Neural progenitor cell (in vitro differentiated cells): ENCODE measurements around the gene HSPB8. TPM values are rescaled to one million over a fixed set of nuclear protein-coding genes. Genes with fewer than 3 reads are reported as not detected.

Experiments
- DNase-seq: peaks from one replicate; pipeline ENCODE4 v3.0.0-alpha.2; 2016; ENCODE audit warnings: low spot score
- H2AFZ ChIP-seq: fragments of 200-600 bp; sonication (generic); replicated peaks from 2 replicates; pipeline ENCODE4 v1.6.1; 2016; ENCODE audit warnings: antibody characterized with exemption
- H3F3A ChIP-seq: fragments of 200-600 bp; sonication (generic); 2 replicates; pipeline ENCODE4 v1.6.1; 2016; ENCODE audit warnings: antibody characterized with exemption, low read depth
- H3K27ac ChIP-seq: fragments of 200-600 bp; sonication (generic); 2 replicates; pipeline ENCODE4 v1.5.1; 2016; ENCODE audit warnings: mild to moderate bottlenecking
- H3K27me3 ChIP-seq: fragments of 200-600 bp; sonication (generic); 2 replicates; pipeline ENCODE4 v1.6.1; 2016; ENCODE audit warnings: mild to moderate bottlenecking, moderate library complexity
- H3K36me3 ChIP-seq: fragments of 200-600 bp; sonication (generic); 2 replicates; pipeline ENCODE4 v1.5.1; 2016
- H3K4me1 ChIP-seq: fragments of 200-600 bp; sonication (generic); 2 replicates; pipeline ENCODE4 v1.6.1; 2016; ENCODE audit warnings: mixed run types
- H3K4me2 ChIP-seq: fragments of 200-600 bp; sonication (generic); 2 replicates; pipeline ENCODE4 v1.6.1; 2016
- H3K4me3 ChIP-seq: fragments of 200-600 bp; sonication (generic); 2 replicates; pipeline ENCODE4 v1.5.1; 2016
- H3K79me2 ChIP-seq: fragments of 200-600 bp; sonication (generic); 2 replicates; pipeline ENCODE4 v1.6.1; 2016; ENCODE audit warnings: low read depth
- H3K9ac ChIP-seq: fragments of 200-600 bp; sonication (generic); 2 replicates; pipeline ENCODE4 v1.6.1; 2016
- H3K9me3 ChIP-seq: fragments of 200-600 bp; sonication (generic); 2 replicates; pipeline ENCODE4 v1.5.1; 2016; ENCODE audit warnings: low read depth
- H4K20me1 ChIP-seq: fragments of 200-600 bp; sonication (generic); 2 replicates; pipeline ENCODE4 v1.6.1; 2016; ENCODE audit warnings: low read depth
- H3K27ac Mint-ChIP-seq: 3 replicates; pipeline ENCODE4 v1.8.0; 2021; ENCODE audit warnings: mixed read lengths
- H3K27me3 Mint-ChIP-seq: 2 replicates; pipeline ENCODE4 v1.8.0; 2022; ENCODE audit warnings: low read depth, mild to moderate bottlenecking, inconsistent platforms, moderate library complexity, mixed read lengths; ENCODE audit not compliant: insufficient read depth
- H3K36me3 Mint-ChIP-seq: 3 replicates; pipeline ENCODE4 v1.8.0; 2021; ENCODE audit warnings: mixed read lengths
- H3K4me1 Mint-ChIP-seq: 3 replicates; pipeline ENCODE4 v1.8.0; 2021; ENCODE audit warnings: mixed read lengths
- H3K4me3 Mint-ChIP-seq: 3 replicates; pipeline ENCODE4 v1.8.0; 2021; ENCODE audit warnings: mild to moderate bottlenecking, moderate library complexity, mixed read lengths
- H3K9me3 Mint-ChIP-seq: 3 replicates; pipeline ENCODE4 v1.8.0; 2020; ENCODE audit warnings: mixed read lengths
- CTCF ChIP-seq: fragments of 200-600 bp; sonication (generic); IDR thresholded peaks from 2 replicates; pipeline ENCODE4 v1.5.1; 2017; ENCODE audit warnings: antibody characterized with exemption, mild to moderate bottlenecking
- EZH2 ChIP-seq: fragments of 200-600 bp; sonication (generic); IDR thresholded peaks from 2 replicates; pipeline ENCODE4 v1.6.1; 2017; ENCODE audit warnings: antibody characterized with exemption, mild to moderate bottlenecking, moderate library complexity
- EZH2phosphoT487 ChIP-seq: fragments of 200-600 bp; sonication (generic); IDR thresholded peaks from 2 replicates; pipeline ENCODE4 v1.6.1; 2017; ENCODE audit warnings: antibody characterized with exemption
- total RNA-seq: library from RNA; depleted of rRNA; stranded (reverse); fragments of >200 nt; gene quantifications from 2 replicates; pipeline ENCODE4 v1.2.3, GENCODE V29; 2015; ENCODE audit warnings: low replicate concordance

The HSPB8 gene
- total RNA-seq, 1 donor from 2014 or later: not detected

GRCh38 chr12:119147847-119148448 lies 30.8 kb upstream of the HSPB8 start:
- H3K4me3 Mint-ChIP-seq: no peak overlapping the region
- Histone ChIP-seq H3K79me2 (no peaks in the 10 kb centered on the region), H2AFZ (no peak overlapping the region), H3K27me3 (no peaks in the 10 kb centered on the region), H3K4me2 (no peak overlapping the region), H4K20me1 (no peaks in the 10 kb centered on the region), H3K9ac (no peak overlapping the region), H3K4me3 (no peak overlapping the region), H3F3A (peaks cover 3% of the 10 kb centered on the region), H3K9me3 (no peaks in the 10 kb centered on the region), H3K27ac (no peak overlapping the region), H3K36me3 (no peaks in the 10 kb centered on the region), H3K4me1 (peaks cover 13% of the 10 kb centered on the region)
- H3K27me3 Mint-ChIP-seq: peaks cover 10% of the 10 kb centered on the region
- no peak for TF ChIP-seq EZH2phosphoT487
- no peak for TF ChIP-seq CTCF
- TF ChIP-seq EZH2: no peak
- H3K36me3 Mint-ChIP-seq: no peaks in the 10 kb centered on the region
- no peak for DNase-seq
- peaks cover 21% of the 10 kb centered on the region for H3K4me1 Mint-ChIP-seq
- peaks cover 5% of the 10 kb centered on the region for H3K9me3 Mint-ChIP-seq
- no peak overlapping the region for H3K27ac Mint-ChIP-seq

- H3K27me3 Mint-ChIP-seq: peaks cover 10% of the 10 kb centered on the region
- H3K4me3 Mint-ChIP-seq: no peak overlapping the region
- H3K4me1 Mint-ChIP-seq: peaks cover 28% of the 10 kb centered on the region
- TF ChIP-seq CTCF (no peak), EZH2phosphoT487 (no peak), EZH2 (no peak)
- H3K9me3 ChIP-seq: no peaks in the 10 kb centered on the region
- peaks cover 17% of the 10 kb centered on the region for H3K4me1 ChIP-seq
- H3K4me3 ChIP-seq: no peak overlapping the region
- H4K20me1 ChIP-seq: no peaks in the 10 kb centered on the region
- peaks cover 15% of the 10 kb centered on the region for H3F3A ChIP-seq
- no peak overlapping the region for H3K27ac Mint-ChIP-seq
- peaks cover 5% of the 10 kb centered on the region for H3K9me3 Mint-ChIP-seq
- no peak overlapping the region for H3K4me2 ChIP-seq
- H3K27me3 ChIP-seq: no peaks in the 10 kb centered on the region
- no peak overlapping the region for H3K27ac ChIP-seq
- H2AFZ ChIP-seq: no peak overlapping the region
- DNase-seq: no peak
- H3K36me3 Mint-ChIP-seq: no peaks in the 10 kb centered on the region
- no peaks in the 10 kb centered on the region for H3K79me2 ChIP-seq
- H3K9ac ChIP-seq: no peak overlapping the region
- no peaks in the 10 kb centered on the region for H3K36me3 ChIP-seq
Measured at GRCh38 chr12:119149270-119149669, 29.5 kb upstream of the HSPB8 start.

GRCh38 chr12:119151445-119152026 lies 27.2 kb upstream of the HSPB8 start:
- H2AFZ ChIP-seq: no peak overlapping the region
- Mint-ChIP-seq H3K4me3 (no peak overlapping the region), H3K4me1 (peaks cover 19% of the 10 kb centered on the region), H3K27me3 (peaks cover 11% of the 10 kb centered on the region), H3K36me3 (no peaks in the 10 kb centered on the region), H3K9me3 (peaks cover 5% of the 10 kb centered on the region), H3K27ac (no peak overlapping the region)
- H3K9me3 ChIP-seq: no peaks in the 10 kb centered on the region
- no peaks in the 10 kb centered on the region for H3K79me2 ChIP-seq
- H3K36me3 ChIP-seq: no peaks in the 10 kb centered on the region
- no peak overlapping the region for H3K4me3 ChIP-seq
- no peak overlapping the region for H3K4me2 ChIP-seq
- TF ChIP-seq CTCF (no peak), EZH2 (no peak), EZH2phosphoT487 (no peak)
- DNase-seq: no peak
- H3K4me1 ChIP-seq: peaks cover 6% of the 10 kb centered on the region
- H3K9ac ChIP-seq: no peak overlapping the region
- H3F3A ChIP-seq: peaks cover 20% of the 10 kb centered on the region
- H4K20me1 ChIP-seq: no peaks in the 10 kb centered on the region
- no peaks in the 10 kb centered on the region for H3K27me3 ChIP-seq
- no peak overlapping the region for H3K27ac ChIP-seq
